GM21360 (cell line): ENCODE results near the gene BPI.
"Not testable (repeated sequence)": the region's sequence is repeated elsewhere in the genome, so short reads cannot be mapped to it uniquely, and the experiment has no call there.

ENCODE experiments used
- ATAC-seq: cut with Tn5 transposase; IDR thresholded peaks from one replicate; pipeline ENCODE4 v1.9.1; 2021; ENCODE audit warnings: mild to moderate bottlenecking, moderate library complexity; ENCODE audit not compliant: unreplicated experiment

The BPI gene

GRCh38 chr20:38277691-38278090 lies 26.3 kb upstream of the BPI start:
- ATAC-seq = no peak

GRCh38 chr20:38278131-38278530 lies 25.8 kb upstream of the BPI start:
- ATAC-seq = no peak

GRCh38 chr20:38278763-38279162 lies 25.2 kb upstream of the BPI start:
- ATAC-seq = no peak

GRCh38 chr20:38281176-38281915 lies 22.6 kb upstream of the BPI start:
- not testable (repeated sequence) for ATAC-seq

DNA sequence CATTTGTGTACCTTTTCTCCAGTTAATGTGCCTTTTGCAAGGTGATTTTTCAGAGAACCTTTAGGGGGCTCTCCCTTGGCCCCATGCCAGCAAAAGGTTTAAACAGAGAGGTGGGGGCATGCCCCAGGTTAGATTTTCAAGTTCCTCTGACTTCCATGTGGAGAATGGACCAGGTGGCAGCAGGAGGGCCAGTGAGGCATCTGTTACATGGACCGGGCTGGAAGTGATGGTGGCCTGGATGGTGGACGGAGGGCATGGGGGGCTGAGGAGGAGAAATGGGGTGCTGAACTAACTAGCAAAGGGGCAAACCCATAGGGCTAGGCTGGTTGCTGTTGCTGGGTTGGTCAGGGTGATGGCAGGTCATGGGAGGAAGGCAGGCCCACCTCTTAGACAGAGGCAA lies 20.7 kb upstream of the BPI start:
- ATAC-seq = no peak

GRCh38 chr20:38284066-38284650 lies 19.8 kb upstream of the BPI start:
- not testable (repeated sequence) for ATAC-seq

DNA sequence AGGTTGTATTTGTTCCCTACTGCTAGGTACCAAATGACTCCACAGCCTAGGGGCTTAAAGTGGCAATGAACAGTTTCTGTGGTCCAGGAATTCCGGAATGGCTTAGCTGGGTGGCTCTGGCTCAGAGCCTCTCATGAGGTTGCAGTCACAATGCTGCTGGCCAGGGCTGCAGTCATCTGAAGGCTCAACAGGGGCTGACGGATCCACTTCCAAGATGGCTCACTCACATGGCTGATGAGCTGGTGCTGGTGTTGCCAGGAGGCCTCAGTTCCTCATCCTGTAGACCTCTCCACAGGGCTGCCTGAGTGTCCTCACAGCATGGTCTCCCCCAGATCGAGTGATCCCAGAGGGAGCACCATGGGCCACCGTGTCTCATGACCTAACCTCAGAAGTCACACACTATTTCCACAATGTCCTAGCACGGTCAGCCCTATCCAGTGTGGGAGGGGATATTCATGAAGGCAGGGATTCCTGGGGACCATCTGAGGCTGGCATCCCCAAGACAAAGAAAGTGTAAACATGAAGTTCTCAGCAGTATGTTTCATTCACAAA lies 19.0 kb upstream of the BPI start:
- ATAC-seq = no peak

- ATAC-seq = no peak
Measured at GRCh38 chr20:38286586-38287531, 17.1 kb upstream of the BPI start.

DNA sequence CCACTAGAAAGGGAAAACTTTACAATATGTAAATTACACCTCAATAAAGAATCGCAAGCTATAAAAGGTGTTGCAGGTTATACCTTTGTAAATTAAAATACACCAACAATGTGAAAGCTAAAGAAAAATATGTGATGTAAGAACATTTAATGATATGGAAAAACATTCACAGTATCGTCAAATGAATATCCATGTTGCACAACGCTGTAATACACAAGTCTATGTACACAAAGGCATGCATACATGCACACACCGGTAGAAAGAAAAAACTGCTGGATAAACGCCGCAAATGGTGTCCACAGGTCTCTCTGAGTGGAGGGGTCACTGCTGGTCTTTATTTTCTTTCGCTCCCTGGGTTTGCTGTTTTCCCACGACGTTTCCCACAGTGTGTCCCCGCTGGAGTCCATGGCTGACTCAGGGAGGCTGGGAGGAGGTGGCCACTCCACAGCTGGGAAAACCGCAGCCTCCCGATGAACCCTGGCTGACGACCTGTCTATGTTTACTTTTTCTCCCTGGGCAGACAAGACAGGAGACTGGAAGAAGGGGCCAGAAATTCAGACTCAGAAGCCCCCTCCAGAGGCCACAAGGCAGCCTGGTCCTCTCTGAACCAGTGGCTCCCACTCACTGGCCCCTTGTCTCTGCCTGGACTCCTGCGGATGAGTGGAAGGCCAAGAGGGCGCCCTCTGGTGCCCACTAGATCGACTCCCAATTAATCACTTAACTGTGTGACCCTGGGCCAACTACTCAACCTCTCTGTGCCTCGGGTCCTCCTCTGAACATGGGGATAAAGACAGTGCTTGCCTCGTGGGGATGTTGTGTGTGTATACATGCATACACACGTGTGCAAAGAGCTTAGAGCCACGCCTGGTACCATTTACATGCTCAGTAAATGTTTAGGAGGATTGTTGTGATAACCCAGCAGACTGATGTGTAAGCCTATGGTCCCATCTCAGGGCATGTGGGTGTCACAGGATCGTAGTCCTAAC lies 12.8 kb upstream of the BPI start:
- ATAC-seq = no peak

- no peak for ATAC-seq
Measured at GRCh38 chr20:38291966-38292365, 12.0 kb upstream of the BPI start.

DNA sequence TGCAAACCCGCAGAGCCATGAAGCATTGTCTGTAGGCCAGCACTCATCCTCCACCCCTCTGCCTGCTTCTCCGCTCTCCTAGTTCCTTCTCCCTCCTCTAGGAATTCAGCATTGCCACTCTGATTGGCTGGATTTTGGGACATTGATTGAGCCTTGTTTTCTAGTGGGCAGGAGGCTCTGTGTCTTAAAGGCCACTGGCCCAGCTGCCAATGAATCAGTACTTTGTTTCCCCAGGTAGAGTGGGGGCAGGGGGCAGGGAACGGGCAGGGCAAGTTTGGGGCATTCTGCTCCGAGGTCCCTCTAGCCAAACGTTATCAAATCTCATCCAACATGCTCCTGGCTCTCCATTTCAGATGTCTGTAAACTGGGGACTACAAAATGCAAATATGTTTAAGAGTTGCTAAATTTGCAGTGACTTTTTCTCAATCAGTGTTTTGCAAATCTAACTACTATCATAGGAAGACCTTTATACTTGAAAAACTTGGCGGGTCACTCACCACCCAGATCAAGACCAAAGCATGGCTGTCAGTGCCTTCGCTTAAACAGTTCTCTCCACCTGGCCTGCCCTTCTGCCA lies 10.4 kb upstream of the BPI start:
- ATAC-seq = no peak

GRCh38 chr20:38294076-38294591 lies 9.8 kb upstream of the BPI start:
- no peak for ATAC-seq

DNA sequence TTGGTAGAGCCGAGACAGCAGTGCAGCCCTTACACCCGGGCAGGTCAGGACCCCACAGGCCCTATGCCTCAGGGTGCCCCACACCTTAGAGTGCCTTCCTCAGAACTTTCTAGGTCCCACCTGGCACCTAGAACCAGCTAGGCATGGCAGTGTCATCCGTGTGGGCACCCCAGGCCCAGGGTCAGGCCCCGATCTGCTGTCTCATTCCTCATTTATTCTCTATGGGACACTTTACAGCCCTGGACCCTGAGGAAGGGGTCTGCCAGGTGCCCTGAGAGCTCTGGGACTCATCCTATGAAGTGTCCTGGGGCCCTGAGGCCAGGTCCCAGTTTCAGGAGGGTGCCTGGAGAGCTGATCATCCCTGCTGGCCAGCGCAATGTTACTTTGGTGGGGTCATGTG lies 8.1 kb upstream of the BPI start:
- no peak for ATAC-seq

DNA sequence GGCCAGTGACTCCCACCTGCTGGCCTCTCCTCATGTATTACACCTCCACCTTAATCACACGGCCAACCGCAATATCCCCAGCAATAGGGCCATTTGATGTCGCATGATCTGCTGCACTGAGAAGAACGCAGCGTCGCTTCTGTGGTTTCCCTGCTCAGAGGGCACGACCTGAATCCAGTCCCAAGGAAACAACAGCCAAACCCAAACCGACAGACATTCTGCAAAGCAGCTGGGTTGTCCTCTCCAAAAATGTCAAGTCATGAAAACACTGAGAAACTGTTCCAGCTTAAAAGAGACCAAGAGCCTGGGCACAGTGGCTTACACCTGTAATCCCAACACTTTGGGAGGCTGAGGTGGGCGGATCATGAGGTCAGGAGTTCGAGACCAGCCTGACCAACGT lies 7.5 kb upstream of the BPI start:
- no peak for ATAC-seq

- ATAC-seq = no peak
Measured at GRCh38 chr20:38297916-38298674, 5.9 kb upstream of the BPI start.

- ATAC-seq = no peak
Measured at GRCh38 chr20:38298768-38299288, 5.1 kb upstream of the BPI start.

DNA sequence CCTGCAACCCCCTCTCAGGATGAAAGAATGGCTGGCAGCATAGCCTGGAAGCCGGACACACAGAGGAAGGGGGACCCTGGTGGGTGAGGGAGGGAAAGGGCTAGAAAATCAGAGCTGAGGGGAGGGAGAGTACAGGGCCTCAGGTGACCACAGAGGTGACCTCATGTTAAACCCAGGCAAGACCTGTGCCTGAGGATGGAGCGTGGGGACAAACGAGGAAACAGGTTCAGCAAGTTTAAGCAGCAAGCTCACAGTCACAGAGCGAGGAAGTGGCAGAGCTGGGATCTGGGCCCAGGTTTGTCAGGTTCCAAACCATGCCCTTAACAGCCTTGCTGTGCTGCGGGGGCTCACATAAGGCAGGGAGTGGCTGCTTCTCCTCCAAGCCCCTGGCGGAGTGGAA lies 4.0 kb upstream of the BPI start:
- no peak for ATAC-seq

- ATAC-seq = no peak
Measured at GRCh38 chr20:38300438-38300837, 3.5 kb upstream of the BPI start.

DNA sequence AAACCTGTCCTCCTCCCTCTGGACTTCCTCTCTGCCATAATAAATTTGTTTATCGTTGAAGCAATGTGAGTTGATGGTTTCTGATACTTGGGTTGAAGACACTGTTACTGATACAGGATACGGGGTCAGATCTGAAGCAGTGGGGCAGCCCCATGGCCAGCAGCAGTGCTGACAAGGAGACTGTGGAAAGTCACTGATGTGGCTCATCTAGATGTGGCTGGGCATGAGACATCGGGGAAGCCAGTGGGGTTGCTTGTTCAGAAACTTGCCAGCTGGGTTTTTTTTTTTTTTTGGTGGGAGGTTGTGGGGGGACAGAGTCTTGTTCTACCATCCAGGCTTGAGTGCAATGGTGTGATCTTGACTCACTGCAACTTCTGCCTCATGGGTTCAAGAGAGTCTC lies 2.6 kb upstream of the BPI start:
- no peak for ATAC-seq
